ES-I3 (cell line): ENCODE data around the gene GMPR.

Experiments
- H3K36me3 ChIP-seq: 2 replicates; pipeline ENCODE4 v1.6.1; 2013; ENCODE audit warnings: mild to moderate bottlenecking, low read length, control low read depth, moderate library complexity; ENCODE audit not compliant: insufficient read depth
- H3K4me1 ChIP-seq: 2 replicates; pipeline ENCODE4 v1.6.1; 2013; ENCODE audit warnings: mild to moderate bottlenecking, control low read depth, low read length; ENCODE audit not compliant: insufficient read depth
- H3K9ac ChIP-seq: 2 replicates; pipeline ENCODE4 v1.6.1; 2013; ENCODE audit warnings: low read depth, mild to moderate bottlenecking, low read length, moderate library complexity
- H3K9me3 ChIP-seq: 2 replicates; pipeline ENCODE4 v1.6.1; 2013; ENCODE audit warnings: mild to moderate bottlenecking, low read length, moderate library complexity; ENCODE audit not compliant: control insufficient read depth, insufficient read depth

The GMPR gene

GRCh38 chr6:16230953-16231352 is 7.4 kb upstream of the GMPR start:
- H3K4me1 ChIP-seq, result peaks cover 9% of the 10 kb centered on the region
- H3K9me3 ChIP-seq, result no peaks in the 10 kb centered on the region
- H3K36me3 ChIP-seq, result no peaks in the 10 kb centered on the region
- no peak overlapping the region for H3K9ac ChIP-seq

DNA sequence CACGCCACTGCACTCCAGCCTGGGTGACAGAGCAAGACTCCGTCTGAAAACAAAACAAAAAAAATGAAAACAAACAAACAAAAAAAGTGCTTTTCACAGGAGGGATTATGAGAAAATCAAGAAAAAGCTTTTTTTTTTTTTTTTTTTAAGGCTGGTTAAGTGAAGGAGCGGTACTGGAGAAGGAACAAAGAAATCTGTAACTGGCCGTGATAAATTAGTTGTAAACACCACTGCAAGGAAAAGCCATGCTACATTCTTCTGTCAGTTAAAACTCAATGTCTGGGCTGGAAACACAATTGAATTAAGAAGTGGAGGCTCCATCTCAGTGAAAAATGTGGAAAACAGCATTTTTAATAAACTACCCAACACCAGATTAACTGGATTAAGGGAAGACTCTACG is 6.3 kb upstream of the GMPR start:
- Histone ChIP-seq H3K9me3 (no peaks in the 10 kb centered on the region), H3K4me1 (peaks cover 9% of the 10 kb centered on the region), H3K9ac (no peak overlapping the region), H3K36me3 (no peaks in the 10 kb centered on the region)

DNA sequence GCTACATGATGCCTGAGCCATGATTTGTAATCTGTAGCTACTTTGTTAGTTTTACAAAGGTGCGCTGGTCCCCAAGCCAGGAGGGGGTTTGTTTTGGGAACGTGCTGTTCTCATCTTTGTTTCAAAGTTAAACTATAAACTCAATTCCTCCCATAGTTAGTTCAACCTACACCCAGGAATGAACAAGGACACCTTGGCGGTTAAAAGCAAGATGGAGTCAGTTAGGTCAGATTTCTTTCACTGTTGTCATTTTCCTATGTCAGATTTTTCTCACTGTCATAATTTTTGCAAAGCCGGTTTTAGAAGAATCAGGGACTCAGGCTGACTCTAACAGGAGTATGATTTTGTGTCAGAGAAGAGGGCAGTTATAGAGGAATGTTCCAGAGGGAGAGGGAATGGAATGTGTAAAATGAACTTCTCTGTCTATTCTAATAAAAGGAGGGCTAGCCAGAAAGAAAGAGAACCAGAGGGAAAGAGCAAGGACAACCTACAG is 2.3 kb upstream of the GMPR start:
- no peaks in the 10 kb centered on the region for H3K36me3 ChIP-seq
- H3K9ac ChIP-seq, result no peak overlapping the region
- no peaks in the 10 kb centered on the region for H3K9me3 ChIP-seq
- H3K4me1 ChIP-seq, result no peaks in the 10 kb centered on the region

DNA sequence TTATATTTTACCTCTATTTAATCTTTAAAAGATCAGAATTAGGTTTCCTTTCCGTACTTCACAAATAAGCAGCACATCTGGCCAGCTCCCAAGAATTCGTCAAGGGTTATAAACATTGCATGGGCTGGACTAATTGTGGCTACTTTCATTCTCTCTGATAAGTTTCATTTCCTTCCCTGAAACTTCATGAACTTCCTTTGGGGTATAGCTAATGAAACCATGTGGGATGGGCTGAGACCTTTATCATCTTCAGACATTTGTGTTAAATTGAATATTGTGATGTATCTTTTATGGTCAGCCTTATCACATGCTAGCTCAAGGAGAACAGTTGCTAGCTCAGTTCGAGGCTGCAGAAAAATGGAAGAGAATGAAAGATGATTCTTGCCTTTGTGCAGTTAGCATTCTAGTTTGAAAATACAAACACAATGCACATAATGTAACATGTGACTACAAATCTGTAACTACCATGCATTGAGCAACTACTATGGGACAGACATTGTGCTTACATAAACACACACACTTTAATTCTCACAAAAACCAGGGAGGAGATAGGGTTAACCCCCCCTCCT is 1.7 kb upstream of the GMPR start:
- Histone ChIP-seq H3K9ac (no peak overlapping the region), H3K9me3 (no peaks in the 10 kb centered on the region), H3K4me1 (no peaks in the 10 kb centered on the region), H3K36me3 (no peaks in the 10 kb centered on the region)

- Histone ChIP-seq H3K4me1 (no peaks in the 10 kb centered on the region), H3K9ac (no peak overlapping the region), H3K36me3 (no peaks in the 10 kb centered on the region), H3K9me3 (no peaks in the 10 kb centered on the region)
Measured at GRCh38 chr6:16237242-16237641, 1.1 kb upstream of the GMPR start.

GRCh38 chr6:16238963-16239797 is 793 bp downstream of the GMPR start:
- Histone ChIP-seq H3K36me3 (no peaks in the 10 kb centered on the region), H3K9ac (peak overlapping the region; percentile 72; the same call in 1 of the 2 replicates), H3K9me3 (no peaks in the 10 kb centered on the region), H3K4me1 (no peaks in the 10 kb centered on the region)

GRCh38 chr6:16239798-16240123 is 1.4 kb downstream of the GMPR start:
- H3K9ac ChIP-seq, result peak overlapping the region; percentile 72; the same call in 1 of the 2 replicates

GRCh38 chr6:16240589-16241320 is 2.4 kb downstream of the GMPR start:
- no peaks in the 10 kb centered on the region for H3K36me3 ChIP-seq
- peaks cover 7% of the 10 kb centered on the region; the same call in 1 of the 2 replicates for H3K4me1 ChIP-seq
- no peak overlapping the region for H3K9ac ChIP-seq
- H3K9me3 ChIP-seq, result no peaks in the 10 kb centered on the region

More at GRCh38 chr6:16239798-16240123, 1.4 kb downstream of the GMPR start:
- H3K36me3 ChIP-seq, result no peaks in the 10 kb centered on the region
- H3K9me3 ChIP-seq, result no peaks in the 10 kb centered on the region
- H3K4me1 ChIP-seq, result peaks cover 5% of the 10 kb centered on the region; the same call in 1 of the 2 replicates

DNA sequence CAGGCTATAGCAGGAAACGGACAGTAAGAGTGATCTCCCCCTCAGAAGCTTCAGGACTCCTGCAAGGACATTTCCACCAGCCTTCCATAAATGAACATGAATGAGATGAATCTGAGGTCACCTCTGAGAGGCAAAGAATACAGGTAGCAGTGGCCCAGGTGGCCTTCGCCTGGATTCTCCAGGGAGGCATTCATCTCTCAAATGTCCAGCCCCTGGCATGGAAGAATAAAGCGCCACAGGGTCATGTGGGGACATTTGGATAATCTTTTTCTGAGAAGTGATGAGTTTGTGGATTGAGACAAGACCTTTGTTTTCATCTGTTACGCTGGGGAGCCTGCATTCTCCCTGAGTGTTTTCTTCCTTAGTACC is 2.9 kb downstream of the GMPR start:
- H3K9ac ChIP-seq, result no peak overlapping the region
- H3K4me1 ChIP-seq, result peaks cover 7% of the 10 kb centered on the region; the same call in 1 of the 2 replicates
- no peaks in the 10 kb centered on the region for H3K36me3 ChIP-seq
- no peaks in the 10 kb centered on the region for H3K9me3 ChIP-seq

GRCh38 chr6:16243055-16243454 is 4.7 kb downstream of the GMPR start:
- Histone ChIP-seq H3K9me3 (no peaks in the 10 kb centered on the region), H3K36me3 (no peaks in the 10 kb centered on the region; the same call in 1 of the 2 replicates), H3K9ac (no peak overlapping the region), H3K4me1 (peaks cover 7% of the 10 kb centered on the region; the same call in 1 of the 2 replicates)

- H3K9me3 ChIP-seq, result no peaks in the 10 kb centered on the region
- no peaks in the 10 kb centered on the region; the same call in 1 of the 2 replicates for H3K36me3 ChIP-seq
- no peak overlapping the region for H3K9ac ChIP-seq
- H3K4me1 ChIP-seq, result peaks cover 7% of the 10 kb centered on the region; the same call in 1 of the 2 replicates
Measured at GRCh38 chr6:16243664-16244063, 5.3 kb downstream of the GMPR start.

DNA sequence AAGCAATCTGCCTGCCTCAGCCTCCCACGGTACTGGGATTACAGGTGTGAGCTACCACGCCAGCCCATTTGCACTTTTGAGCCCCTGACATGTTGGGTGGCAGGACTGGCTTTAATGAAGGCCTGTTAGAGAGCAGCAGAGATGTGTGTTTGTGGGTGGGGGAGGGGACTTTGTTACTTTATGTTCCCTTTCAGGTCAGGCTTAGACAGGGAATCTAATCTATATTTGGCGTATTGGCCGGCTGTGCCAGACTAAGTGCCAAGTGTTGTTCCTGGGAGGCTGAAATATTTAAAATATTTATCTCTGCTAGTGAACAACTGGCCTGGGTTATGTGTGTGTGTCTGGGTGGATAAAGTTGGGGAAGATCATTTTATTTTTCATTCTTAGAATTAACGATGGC is 6.1 kb downstream of the GMPR start:
- H3K4me1 ChIP-seq, result peaks cover 7% of the 10 kb centered on the region; the same call in 1 of the 2 replicates
- no peaks in the 10 kb centered on the region; the same call in 1 of the 2 replicates for H3K36me3 ChIP-seq
- no peaks in the 10 kb centered on the region for H3K9me3 ChIP-seq
- no peak overlapping the region for H3K9ac ChIP-seq

DNA sequence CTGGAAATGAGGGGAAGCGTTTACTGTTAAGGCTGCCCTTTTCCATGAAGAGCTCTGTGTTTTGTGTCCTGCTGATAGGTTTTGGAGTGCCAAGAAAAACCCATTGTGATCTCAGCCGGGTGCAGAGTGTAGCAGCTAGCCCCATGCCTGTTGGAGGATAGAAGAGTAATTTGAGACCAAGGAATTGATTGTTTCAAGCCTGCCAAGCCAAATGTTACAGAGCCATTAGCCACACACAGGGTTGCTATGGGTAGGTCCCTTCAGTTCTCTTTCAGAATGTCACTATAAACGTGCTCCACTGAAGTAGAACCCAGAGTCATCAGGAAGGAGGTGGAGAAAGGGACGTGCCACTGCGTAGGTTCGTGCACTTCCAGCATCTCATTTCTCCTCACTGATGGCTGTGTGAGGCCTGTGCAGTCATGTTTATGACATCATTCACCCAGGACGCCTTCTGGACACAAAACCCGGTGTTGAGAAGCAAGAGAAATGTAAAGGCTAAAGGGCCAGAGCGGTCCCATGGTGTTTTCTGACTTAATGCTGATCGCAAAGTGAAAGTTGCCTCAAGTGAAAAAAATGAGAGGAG is 6.6 kb downstream of the GMPR start:
- Histone ChIP-seq H3K9me3 (no peaks in the 10 kb centered on the region), H3K4me1 (peaks cover 7% of the 10 kb centered on the region; the same call in 1 of the 2 replicates), H3K36me3 (no peaks in the 10 kb centered on the region; the same call in 1 of the 2 replicates), H3K9ac (no peak overlapping the region)

- Histone ChIP-seq H3K4me1 (peaks cover 14% of the 10 kb centered on the region; the same call in 1 of the 2 replicates), H3K9me3 (no peaks in the 10 kb centered on the region), H3K36me3 (peaks cover 2% of the 10 kb centered on the region; the same call in 1 of the 2 replicates), H3K9ac (no peak overlapping the region)
Measured at GRCh38 chr6:16248271-16248853, 10.0 kb downstream of the GMPR start.
